ENCODE data around the gene ADAMTSL2.

ADAMTSL2 gene

DNA sequence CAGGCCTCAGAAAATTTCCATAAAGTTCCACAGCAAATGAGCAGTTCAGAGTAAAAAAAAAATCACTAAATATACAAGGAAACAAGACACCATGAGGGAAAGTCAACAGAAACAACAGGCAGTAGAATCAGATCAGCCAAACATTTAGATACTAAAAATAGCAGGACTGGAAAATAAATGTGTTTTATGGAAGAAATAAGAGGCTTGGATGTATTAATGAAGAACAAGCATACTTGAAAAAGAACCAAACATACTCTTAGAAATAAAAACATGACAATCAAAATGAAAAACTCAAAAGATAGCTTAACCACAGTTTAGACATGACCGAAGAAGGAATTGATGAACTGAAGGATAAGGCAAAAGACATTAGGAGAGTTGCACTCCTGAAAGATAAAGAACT lies 32.4 kb upstream of the ADAMTSL2 start:
- no peak for DNase-seq

DNA sequence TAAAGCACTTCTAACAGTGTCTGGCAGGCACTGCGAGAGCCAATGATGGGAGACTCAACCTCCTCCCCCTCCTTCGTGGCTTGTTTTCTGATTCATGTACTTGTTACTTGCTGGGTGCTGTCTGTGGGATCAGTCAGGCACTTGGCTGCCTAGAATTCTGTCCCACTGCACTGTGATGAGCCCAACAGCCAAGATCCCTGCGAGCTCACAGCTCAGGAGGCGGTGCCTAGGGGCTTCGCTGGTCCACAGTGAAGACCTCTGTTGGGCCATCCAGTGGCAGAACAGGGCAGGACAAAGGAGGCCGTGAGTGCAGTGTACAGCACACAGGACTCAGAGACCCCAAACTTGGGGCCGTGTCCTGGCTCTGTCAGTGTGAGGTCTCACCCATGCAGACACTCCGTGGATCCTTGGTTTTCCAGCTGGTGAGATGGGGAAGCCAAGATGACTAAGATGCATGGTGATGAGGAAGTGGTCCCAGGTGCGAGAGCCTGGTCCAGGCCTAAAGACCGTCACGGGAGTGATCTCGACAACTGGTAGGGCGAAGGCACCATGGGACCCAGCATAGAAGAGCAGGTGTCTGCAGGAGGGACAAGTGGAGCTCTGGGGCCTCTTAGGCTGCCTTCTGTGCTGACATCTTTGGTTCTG lies 29.2 kb upstream of the ADAMTSL2 start:
- no peak for DNase-seq

DNA sequence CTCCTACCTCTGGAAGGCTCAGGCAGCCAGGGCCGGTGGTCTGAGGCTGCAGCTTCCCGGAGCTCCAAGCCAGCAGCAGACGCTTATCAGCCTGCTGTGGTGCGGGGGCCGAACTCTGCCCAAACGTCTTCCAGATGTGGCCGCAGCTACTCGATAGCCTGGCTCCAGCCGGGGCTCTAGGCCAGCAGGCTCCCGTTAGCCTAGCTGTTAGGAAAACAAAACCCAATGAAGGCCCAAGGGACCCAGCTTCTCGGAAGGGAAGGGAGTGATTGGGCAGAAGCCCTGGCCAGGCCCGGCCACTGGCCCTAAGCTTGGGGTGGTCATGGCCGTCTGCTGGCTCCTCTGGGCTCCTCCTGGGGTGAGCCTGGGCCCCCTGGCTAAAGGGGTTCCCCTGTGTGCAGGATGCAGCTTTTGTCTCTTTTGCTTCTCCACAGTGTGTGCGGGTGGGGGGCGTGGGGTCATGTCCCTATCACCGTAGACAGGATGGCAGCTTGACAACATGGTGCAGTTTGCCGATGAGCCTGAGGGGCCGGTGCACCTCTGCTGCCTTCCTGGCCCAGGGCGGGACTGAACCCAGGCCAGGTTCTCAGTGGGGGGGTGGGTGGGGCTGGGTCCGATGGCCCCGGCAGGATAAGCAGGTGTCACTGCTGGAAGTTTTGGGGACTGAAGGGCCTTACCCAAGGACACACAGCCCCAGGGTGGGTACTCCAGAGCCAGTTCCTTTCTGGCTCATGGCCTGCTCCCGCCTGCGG lies 28.4 kb upstream of the ADAMTSL2 start:
- no peak for DNase-seq

DNA sequence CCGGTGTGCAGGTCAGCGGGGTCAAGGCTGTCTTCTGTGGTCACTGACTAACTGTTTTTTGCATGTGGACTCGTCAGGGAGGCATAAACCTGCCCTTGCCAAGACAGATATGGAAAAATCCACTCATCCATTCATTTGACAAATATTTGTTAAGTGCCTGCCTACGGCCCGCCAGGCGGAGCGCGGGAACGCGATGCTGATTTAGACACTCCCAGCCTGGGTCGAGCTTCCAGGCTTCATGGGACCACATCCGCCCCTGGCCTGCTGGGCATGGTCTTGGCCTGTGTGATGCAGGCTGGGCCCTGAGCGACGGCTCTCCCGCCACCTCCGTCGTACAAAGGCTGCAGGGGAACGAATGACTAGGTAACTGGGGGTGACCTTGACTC lies 27.9 kb upstream of the ADAMTSL2 start:
- no peak for DNase-seq

DNA sequence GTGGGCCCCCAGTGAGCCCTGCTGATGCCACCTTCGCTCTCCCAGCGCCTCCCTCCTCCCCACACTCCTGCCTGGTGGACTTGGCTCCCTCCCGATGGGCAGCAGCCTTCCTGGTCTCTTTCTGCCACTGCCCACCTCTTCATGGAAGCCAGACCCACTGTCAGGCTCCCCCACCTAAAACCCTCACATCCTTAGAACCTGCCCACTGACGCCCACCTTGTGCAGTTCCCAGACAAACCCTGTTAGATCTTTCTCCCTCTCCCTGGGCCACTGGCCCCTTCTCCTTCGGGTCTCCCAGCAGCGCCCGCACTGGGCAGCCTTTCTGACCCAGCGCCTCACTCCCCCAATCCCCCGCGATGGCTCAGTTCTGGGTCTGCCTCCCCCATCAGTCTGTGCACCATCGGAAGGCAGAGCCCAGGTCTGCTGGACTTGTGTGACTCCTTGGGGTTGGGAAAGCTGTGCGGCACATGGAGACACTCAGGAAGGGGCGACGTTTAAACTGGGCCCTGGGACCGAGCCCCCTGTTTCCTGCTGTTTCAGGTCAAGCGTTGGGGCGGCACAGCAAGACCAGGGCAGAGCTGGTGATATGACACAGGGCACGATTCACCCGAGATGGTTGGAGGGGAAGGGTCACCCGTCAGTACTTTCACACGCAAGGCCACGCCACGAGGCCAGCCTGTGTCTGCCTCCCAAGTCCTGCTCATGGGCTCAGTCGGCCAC lies 27.1 kb upstream of the ADAMTSL2 start:
- DNase-seq: no peak

DNA sequence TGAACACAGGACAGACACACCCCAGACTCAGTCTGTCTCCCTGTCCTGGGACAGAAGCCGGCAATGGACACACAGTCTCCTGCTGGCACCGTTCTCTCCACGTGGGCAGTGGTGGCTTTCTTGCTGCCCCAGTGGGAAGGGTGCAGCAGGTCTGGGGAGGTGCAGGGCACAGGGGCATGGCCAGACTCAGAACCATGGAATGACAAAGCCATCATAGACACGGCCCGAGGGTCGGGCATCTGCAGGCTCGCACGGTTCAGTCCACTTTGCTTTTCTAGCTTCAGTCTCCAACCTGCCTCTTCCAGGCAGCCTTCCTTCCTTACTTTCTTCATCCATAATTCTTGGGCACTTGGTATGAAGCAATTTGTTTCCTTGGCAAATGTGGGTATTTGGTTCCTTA lies 26.5 kb upstream of the ADAMTSL2 start:
- DNase-seq: no peak

DNA sequence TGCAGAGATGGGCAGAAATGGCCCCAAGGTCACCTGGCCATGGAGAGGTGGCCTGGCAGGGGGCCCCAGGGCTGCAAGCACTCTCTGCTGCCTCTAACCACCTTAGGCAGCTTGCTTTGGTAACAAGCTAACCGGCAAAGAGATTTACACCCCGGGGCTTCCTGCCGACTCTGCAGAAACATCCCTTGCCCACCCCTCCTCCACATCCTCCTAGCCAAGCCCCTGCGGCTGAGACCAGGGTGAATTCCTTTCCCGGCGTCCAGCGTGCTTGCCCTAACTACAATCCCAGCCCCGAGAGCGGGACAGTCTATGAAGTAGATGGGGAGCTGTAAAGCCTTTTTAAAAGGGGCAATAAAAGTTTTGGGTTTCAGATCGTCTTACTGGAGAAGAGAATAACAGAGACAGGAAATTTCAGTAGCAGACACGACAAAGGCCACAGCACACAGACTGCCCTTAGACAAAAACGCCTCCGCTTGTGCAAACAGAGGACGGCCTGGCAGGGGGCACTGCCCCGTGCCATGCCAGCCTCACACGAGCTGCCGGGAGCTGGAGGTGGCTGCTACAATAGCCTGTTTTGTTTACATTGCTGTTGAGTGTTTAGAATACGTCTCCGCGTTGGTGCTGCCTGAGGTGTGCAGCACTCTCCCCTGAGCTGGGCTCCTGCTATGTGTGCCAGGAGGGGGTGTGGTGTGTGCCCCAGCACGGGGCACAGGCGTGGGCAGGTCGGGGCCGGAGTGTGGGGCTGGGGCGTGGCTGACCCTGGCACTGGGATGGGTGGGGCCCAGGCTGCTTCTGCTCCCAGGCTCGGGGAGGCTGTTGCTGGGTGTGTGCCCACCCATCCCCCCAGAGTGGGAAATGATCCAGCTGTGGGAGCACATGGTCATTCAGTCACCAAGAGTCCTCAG lies 25.1 kb upstream of the ADAMTSL2 start:
- no peak for DNase-seq

DNA sequence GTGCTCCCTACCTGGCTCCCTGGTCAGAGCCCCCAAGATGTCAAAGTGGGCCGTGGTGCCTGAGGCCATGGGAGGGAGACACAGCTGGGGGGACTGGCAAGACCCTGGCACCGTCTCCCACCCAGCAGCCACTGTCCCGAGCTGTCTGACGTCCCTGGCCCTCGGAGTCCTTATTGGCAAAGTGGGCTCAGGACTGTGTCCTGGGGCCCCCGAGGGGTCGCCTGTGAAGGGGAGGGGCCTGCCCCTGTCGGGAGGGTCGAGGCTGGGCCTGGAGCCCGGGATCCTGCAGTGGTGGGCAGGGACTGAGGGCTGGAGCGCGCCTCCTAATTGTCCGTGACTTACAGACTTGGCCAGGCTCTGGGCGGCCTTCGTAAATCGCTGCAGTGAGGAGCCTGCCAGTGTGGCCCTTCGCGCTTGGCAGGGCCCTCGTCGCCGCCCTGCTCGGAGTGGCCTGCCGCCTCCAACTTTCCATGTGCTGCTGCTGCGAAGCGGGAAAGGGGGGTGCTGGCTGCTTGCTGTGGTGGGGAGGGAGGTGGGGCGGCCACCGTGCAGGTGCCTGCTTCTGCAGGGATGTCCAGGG lies 23.5 kb upstream of the ADAMTSL2 start:
- DNase-seq: no peak

DNA sequence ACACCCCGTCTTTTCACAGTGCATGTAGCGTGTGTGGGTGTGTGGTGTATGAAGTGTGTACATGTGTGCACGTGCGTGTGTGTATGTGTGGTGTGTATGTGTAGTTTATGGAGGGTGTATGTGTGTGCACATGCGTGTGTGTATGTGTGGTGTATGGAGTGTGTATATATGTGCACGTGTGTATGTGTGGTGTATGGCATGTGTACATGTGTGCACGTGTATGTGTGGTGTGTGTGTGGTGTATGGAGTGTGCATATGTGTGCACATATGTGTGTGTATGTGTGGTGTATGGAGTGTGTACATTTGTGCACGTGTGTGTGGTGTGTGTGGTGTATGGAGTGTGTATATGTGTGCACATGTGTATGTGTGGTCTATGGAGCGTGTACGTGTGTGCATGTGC lies 22.9 kb upstream of the ADAMTSL2 start:
- DNase-seq: no peak

DNA sequence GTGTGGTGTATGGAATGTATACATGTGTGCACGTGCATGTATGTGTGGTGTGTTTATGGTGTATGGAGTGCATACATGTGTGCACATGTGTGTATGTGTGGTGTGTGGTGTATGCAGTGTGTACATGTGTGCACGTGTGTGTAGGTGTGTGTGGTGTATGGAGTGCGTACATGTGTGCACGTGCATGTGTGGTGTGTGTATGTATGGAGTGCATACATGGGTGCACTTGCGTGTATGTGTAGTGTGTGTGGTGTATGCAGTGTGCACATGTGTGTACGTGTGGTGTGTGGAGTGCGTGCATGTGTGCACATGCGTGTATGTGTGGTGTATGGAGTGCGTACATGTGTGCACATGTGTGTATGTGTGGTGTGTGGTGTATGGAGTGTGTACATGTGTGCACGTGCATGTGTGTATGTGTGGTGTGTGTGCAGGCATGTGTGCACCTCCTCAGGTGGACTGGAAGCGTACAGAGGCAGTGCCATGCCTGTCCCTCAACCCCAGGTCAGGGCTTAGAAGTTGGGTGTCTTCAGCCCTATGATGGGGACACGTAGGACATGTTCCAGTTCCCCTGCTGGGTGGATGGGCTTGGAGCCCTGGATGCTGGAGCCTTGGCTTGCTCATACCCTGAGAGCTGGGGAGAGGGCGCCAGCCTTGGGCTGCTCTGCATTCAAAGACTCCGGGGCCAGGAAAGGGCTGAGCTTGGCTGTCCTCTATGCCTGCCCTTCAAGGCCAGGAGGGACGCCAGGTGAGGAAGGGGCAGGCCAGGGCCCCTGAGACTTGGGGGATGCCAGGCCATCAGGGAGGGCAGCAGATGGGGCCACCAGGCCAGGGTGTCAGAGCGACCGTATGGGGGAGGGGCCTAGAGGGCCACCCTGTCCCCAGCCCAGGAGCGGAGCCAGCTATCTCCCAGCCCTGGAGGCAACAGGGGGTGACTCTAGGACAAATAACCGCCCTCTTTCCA lies 22.0 kb upstream of the ADAMTSL2 start:
- no peak for DNase-seq

DNA sequence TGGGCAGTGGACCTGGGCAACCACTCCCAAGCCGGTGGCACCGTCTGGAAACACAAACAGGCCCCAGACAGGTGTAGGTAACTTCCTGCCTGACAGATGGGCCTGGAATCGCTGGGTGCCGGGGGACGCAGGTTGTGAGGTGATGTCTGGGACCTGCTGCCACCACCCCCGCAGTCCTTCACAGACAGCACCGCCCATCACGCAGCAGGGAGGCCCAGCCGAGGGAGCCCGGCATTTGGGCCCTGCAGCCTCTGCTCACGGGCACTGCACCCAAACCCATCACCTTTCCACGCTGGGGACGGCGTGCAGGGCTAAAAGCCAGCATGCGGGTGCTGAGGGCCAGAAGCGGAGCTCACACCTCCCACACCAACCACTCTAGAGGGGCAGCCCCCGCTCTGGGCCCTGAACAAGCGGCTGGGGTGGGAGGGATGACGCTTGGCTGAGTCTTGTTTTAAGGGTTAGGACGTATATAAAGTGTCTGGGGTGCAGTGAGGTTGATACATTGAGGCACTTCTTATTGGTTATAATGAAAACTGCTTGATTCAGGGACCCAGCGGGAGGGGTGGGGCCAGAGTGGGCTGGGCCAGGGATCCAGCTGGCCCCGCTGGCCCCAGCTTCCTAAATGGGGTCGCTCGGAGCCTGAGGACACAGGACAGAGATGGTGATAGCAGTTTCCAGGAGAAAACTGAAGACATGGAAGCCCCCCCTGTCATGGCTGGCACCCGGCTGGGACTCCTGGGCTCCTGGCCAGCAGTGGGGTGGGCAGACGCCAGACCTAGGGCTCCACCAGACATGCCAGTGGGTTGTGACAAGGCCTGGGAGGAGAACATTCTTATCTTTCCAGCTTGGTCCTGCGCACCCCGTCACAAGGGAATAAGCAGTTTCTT lies 21.0 kb upstream of the ADAMTSL2 start:
- no peak for DNase-seq

DNA sequence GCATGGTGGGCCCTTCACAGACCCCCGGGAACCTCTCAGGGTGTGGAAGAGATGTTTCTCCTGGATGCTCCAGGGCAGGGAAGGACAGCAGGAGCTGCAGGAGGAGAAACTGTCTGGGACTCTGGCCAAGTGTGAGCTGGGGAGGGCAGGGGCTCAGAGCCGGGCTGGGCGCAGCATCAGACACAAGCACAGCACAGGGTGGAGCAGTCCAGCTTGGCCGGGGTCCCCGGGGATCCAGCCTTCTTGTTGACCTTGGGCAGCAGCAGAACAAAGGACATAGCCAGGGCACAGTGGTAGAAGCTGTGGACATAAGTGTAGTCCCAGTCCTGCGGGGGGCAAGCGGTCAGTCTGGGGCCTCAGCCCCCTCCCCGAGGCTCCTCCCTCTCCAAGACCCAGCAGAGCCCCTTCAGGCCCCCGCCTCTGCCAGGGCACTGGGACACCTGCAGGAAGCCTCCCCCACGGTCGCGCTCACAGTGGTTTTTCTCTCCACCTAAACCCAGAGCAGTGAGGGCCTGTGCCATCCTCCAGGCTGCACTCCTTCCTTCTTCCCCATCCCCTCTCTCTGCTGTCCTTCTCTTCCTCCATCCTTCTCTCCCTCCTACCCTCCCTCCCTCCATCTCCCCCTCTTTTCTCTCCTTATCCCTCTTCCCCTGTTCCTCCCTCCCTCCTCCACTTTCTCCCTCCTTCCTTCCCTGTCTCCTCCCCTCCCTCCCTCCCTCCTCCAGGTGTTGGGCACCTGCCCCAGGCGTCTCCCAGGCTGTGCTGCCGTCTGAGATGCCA lies 19.9 kb upstream of the ADAMTSL2 start:
- no peak for DNase-seq

DNA sequence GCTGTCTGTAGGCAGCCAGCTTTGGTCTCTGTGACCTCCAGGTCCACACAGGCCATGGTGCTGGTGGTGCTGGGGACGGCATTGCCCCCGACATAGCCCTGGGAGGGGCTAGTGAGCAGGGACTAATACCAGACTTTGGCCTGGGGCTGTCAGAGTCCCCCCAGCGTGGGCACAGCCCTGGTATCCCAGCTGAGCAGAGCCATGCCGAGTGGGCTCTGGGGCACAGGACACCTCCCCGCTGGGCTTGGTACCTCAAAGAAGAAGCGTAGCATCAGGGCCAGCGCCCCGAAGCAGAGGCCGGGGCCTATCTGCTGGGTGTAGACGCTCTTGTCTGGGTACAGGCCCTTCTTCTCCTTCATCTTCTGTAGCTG lies 19.3 kb upstream of the ADAMTSL2 start:
- no peak for DNase-seq

DNA sequence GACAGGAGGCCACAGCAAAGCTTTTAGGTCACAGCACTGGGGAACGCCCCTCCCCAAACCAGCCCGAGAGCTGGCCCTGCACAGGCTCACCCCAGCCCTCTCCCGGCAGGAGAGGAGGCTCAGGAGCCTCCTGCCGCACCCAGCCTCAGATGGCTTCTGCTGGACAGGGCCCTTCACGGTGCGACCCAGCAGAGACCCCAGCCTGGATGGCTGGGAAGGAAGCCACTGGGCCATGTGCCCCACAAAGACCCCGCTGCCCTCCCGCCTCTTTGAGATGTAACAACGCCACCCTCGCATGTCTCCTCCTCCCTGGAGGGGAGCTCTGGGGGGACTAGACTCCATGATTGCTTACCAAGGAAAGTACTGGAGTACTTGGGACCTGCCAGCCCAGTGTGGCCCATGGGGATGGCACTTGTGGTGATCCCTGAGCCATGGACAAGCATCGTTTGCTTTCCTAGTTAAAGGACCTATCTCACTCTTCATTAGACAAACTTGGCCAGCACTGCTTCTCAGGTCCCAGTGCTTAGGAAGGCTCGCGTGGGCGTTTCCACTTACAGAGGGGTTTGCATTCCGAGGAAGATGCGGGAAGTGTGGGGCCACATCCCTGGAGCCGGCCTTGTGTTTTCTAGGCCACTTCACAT lies 18.8 kb upstream of the ADAMTSL2 start:
- DNase-seq: no peak

DNA sequence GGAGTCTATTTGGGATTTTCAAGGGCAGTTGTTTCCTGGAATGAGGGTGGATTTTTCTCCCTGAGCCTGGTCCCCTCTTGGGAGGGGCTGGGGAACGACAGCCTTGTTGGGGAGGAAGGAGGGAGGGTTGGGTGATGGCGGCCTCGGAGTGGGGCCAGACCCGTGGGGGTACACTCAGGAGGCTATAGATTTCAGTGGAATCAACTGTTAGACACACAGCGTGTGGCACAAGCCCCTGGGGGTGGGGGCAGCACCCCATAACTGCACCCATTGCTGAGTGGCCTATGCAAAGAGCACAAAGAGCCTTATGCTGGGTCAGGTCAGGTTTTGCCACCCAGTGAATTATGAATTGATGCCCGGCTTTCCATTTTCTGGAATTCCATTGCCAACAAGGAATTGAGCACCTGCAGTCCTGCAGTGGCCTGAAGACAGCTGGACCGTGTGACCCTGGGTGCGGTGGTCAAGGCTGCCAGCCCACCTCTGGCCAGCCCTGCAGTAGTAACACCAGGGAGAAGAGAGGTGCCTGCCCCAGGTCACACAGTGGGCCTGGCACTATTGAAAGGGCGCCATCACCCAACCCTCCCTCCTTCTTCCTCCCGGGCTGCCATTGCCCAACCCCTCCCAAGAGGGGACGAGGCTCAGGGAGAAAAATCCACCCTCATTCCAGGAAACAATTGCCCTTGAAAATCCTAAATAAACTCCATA lies 18.1 kb upstream of the ADAMTSL2 start:
- DNase-seq: no peak

DNA sequence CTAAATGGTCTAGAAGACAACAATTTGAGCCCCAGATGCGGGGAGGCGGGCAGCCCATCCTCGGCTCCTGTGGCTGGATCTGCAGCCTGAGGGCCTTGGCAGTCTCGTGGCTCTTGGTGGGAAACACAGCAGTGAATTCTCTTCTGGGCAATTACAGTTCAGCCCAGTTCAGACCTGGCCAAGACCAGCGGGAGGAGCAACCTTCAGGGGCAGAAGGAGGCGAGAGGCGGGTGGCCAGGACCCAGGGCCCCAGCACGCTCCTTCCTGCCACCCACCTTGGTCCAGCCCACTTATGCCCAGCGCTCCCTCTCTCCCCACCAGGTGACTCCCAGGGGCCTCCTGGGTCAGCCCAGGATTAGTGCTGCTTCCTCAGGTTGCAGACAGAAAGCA lies 17.5 kb upstream of the ADAMTSL2 start:
- DNase-seq: no peak

DNA sequence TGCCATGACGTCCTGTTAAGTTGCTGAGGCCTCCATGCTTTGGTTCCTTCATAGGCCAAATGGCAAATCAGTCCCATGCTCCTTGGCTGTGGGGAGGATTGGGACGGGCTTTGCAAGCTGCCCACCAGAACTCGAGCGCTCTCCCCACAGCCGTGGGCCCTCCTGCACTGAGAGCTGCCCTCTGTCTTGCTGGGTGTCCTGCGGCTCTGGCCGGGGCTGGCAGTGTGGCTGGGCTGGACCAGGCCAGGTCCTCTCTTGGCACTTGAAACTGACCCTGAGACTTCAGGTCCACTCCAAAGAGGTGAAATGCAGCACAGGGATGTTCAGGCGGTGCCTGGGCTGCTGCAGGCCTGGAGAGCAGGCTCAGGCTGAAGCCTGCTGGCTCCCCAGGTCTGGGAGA lies 16.8 kb upstream of the ADAMTSL2 start:
- DNase-seq: no peak

DNA sequence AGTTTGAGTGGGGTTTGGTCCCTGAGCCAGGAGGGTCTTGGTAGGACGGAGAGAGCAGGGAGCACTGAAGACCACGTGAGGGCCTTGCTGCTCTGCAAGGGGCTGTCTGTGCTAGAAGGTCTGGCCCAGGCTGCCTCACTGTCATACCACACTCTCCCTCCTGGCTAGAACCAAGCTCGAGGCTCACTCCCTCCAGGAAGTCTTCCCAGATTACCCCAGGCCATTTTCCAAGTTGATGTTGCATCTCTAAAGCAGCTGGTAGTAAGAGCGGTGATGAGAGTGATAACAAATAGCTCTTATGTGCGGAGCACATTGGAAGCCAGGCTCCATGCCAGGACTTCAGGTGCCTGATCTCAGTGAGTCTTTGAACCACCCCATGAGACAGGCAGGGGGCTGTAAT lies 16.3 kb upstream of the ADAMTSL2 start:
- no peak for DNase-seq
